GM18951 (cell line): ENCODE results near the gene ERI3.

Experiments
- POLR2A ChIP-seq: IDR thresholded peaks from 4 replicates; pipeline ENCODE4 v1.6.1; 2011; ENCODE audit warnings: mild to moderate bottlenecking; ENCODE audit not compliant: insufficient read length, insufficient read depth; ENCODE audit errors: extremely low read depth
- in situ Hi-C: fragments of 300-500 bp; cut with MboI; formaldehyde crosslinking; loops from one replicate; pipeline ENCODE4 v1.12.0; 2022; ENCODE audit warnings: low sequenced_read_pairs, mixed read lengths, inconsistent platforms; ENCODE audit not compliant: unreplicated experiment

Gene ERI3

GRCh38 chr1:44243782-44244495, 111.1 kb downstream of the ERI3 start:
- TF ChIP-seq POLR2A, result no peak
- in situ Hi-C loops, result no loop called here

DNA sequence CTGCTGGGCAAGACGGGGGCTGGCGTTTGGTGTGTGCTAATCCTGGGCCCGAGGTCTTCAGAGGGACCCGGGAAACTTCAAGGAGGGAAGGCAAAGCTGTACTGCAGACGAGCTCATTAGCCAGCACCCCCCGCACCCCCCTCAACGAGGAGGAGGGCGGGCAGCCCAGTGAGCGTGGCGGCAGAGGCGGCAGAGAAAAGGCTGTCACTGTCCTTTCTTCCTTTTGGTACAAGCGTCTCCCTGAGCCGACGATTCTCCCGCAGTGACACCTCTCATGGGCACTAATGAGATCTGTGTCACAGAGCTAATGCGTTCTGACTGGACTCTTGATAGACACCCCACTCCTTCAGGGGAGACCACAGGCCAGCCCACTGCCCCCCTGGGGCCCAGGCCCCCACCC, 112.3 kb downstream of the ERI3 start:
- no peak for TF ChIP-seq POLR2A
- in situ Hi-C loops, result no loop called here

- in situ Hi-C loops, result no loop called here
- TF ChIP-seq POLR2A, result no peak
These were observed 114.0 kb downstream of the ERI3 start for GRCh38 chr1:44240802-44241671.

- in situ Hi-C loops, result no loop called here
- no peak for TF ChIP-seq POLR2A
These were observed 115.1 kb downstream of the ERI3 start for GRCh38 chr1:44239961-44240371.

DNA sequence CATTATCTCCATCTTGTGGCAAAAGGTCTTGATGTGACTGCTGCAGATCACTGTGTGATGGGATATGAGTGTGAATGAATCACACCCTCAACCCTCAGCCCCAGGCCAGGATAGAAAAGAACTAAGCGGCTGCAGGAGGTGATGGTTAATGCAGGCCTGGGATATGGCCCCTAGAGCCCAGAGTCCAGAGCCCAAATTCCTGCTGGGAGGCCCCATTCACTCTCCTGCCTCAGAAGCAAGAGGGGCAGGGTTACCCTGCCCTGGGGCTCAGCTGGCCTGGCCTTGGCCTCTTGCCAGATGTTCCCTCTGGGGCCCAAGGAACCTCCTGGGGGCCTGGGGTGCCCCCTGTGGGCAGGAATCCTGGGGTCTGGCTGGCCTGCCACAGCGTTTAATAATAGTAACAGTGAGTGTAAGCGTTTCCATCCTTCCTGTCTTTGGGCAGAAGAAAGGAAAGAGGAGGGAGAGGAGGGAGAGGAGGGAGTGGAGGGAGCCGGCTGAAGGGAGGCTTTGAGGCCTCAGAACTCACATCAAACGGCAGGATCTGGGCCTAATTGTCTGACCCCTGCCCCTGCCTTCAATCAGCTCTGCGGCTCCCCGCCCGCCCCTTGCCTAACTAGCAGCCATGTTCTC, 115.6 kb downstream of the ERI3 start:
- in situ Hi-C loops, result no loop called here
- TF ChIP-seq POLR2A, result no peak

DNA sequence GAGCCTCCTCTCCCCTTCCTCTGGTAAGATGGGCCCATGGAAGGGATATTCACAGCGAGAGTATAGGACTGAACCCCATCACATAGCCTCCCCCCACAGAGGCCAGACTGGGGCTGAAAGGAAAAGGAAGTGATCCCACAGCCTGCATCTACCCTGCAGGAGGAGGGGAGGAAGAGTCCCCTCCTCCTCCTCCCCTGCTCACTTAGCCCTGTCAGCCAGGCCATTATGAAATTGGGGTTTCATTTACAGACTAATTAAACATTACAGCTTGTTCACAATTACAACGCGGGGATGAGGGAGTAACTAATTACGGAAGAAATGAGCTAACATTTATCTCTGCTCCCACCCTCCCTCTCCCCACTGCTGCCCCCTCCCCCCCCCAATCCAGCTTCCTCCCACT, 116.4 kb downstream of the ERI3 start:
- TF ChIP-seq POLR2A, result no peak
- in situ Hi-C loops, result no loop called here

- in situ Hi-C loops, result no loop called here
- no peak for TF ChIP-seq POLR2A
These were observed 117.2 kb downstream of the ERI3 start for GRCh38 chr1:44237721-44238457.

DNA sequence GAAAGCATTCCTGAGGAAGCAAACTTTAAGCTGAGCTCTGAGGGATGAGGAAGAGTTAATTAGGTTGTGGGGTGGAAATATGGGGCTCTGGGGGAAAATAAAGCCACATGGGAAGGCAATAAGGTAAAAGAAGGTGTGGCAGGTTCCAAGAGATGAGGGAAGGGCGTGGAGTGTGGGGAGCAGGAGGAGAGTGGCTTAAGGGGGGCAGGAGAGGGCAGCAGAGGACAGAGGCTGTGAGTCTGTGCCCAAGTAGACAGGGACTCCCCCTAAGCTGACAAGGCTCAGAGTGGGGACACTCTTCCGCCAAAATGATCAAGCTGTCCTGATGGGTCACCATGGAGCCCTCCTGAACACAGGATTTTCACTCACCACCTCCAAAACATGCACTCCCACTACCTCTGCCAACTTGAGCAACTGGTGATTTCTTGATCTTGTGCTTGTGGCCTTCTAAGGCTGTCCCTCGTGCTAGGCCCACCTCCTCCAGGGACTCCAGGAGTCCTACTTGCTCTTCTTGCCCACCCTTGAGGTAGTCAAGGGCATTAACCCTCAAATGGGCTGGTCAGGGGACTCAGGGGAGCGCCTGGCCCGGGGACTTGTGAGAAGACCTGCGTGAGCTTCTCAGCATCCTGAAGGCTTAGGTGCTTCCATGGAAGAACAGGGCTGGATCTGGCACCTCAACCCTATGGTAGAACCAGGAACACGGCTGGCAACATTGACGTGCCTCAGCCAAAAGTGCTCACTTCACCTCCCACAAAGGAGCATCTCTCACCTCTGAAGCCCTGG, 118.4 kb downstream of the ERI3 start:
- TF ChIP-seq POLR2A, result no peak
- in situ Hi-C loops, result no loop called here

DNA sequence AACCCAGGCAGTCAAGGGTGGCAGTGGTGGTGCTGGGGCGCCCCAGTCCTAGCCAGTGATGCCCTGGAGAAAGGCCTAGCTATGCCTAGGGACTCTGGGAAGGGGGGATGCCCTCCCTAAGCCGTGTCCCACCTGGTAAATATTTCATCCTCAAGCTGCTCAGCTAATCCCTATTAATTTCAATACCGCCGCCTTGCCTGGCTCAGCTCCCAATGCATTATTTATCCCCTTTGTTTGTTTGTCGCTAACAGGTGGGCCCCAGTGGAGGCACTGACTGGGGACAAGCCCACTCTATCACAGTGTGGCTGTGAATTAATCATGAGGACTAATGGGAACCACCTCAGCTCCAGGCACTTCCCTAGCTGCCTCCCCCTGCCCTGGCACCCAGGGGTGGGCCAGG, 119.2 kb downstream of the ERI3 start:
- in situ Hi-C loops, result no loop called here
- TF ChIP-seq POLR2A, result no peak

DNA sequence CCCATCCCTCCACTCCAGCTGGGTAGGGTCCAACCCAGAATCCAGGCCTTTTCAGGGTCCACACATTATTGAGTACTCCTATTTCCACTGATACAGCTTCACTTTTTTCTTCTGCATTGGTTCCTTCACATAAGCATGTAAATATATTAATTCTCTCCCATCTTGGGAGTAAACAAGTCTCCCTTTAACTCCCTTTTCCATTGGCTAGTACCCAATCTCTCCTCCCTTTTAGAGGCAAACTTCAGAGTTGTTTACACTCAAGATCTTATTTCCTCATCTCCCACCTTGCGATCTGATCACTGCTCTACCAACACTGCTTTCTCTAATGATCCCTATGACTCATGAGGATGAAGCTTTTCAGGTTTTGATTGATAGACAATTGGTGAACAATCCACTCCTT, 121.5 kb downstream of the ERI3 start:
- in situ Hi-C loops, result no loop called here
- TF ChIP-seq POLR2A, result no peak

DNA sequence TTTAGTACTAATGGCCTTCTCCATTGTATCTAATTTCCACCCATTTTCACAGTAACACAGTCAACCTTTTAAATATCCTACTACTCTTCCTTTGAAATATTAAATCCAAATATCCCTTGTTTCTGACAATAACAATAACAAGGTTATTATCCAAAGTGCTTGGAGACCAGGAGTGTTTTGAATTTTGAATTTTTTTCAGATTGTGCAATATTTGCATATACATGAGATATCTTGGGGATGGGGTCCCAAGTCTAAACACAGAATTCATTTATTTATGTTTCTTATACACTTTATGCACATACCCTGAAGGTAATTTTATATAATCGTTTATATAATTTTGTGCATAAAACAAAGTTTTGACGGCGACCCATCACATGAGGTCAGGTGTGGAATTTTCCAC, 124.3 kb downstream of the ERI3 start:
- in situ Hi-C loops, result no loop called here
- TF ChIP-seq POLR2A, result no peak

DNA sequence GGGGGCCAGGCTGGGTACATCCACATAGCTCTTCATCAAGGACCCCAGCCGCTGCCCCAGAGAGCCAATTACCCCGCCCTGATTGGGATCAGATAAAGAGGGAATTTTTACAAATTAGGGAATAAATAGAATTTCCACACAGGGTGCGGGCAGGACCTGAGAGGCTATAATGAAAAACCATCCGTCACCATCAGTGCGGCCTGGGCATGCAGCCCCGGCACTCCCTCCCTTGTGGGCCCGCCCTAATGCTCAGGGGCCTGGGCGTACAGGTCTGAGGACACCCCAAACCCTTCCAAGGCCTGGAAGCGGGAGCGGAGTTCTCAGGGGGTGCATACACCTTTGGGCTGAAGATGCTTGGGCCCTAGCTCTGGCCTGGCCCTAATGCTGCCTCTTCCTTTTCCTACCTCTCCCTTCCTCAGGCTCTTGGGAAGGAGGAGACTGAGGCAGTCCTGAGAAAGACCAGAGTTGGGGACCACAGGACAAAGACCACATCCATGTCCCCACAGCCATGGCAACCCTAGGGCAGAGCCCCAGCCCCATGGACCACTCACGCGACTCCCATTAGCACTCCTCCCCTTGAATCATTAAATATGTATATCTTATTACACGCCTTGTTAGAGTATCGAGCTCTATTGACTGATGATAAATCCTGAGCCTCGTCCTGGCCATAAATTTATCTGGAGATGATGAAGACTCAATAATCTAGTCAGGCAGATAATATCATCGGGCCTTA, 125.5 kb downstream of the ERI3 start:
- in situ Hi-C loops, result no loop called here
- TF ChIP-seq POLR2A, result no peak
